MM.1S (cell line): ENCODE measurements around the gene NUP50.

ENCODE experiments used
- CTCF ChIP-seq: fragments of 300-600 bp; sonication (generic); IDR thresholded peaks from 2 replicates; pipeline ENCODE4 v1.5.1; 2016; ENCODE audit warnings: antibody characterized with exemption, low read length, mixed read lengths
- EZH2 ChIP-seq: fragments of 300-600 bp; sonication (generic); optimal IDR thresholded peaks from 2 replicates; pipeline ENCODE3; 2017; ENCODE audit warnings: low read depth, mild to moderate bottlenecking, antibody characterized with exemption, low read length, mixed read lengths
- EZH2phosphoT487 ChIP-seq: fragments of 300-600 bp; sonication (generic); IDR thresholded peaks from 2 replicates; pipeline ENCODE4 v1.6.1; 2018; ENCODE audit warnings: antibody characterized with exemption, low read length

DNA sequence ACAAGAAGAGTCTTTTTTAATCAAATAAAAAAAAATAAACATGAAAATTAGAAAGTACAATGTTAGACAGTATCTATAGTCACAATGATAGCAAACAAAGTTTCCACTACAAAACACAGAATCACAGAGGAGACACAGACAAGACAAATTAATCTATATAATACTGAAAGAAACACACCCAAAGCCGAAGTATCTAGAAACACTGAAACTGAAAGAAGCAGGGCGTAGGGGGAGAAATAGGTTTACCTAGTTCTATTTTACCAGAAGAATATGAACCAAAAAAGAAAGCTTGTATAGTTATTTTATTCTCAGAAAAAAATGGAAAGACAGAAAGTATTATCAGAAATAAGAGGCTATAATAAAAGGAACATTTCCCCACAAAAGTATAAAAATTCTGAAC is 27.1 kb upstream of the NUP50 start:
- no peak for TF ChIP-seq CTCF
- no peak for TF ChIP-seq EZH2
- no peak for TF ChIP-seq EZH2phosphoT487
